Epithelial cell of esophagus (primary cell): ENCODE data around the gene MACROD2.

Source experiments
- DNase-seq: peaks from one replicate; pipeline ENCODE4 v3.0.0; 2010; ENCODE audit warnings: low read depth
- H3K4me3 ChIP-seq: 2 replicates; pipeline ENCODE4 v1.5.1; 2011; ENCODE audit warnings: mild to moderate bottlenecking, low read length, control low read depth
- CTCF ChIP-seq: IDR thresholded peaks from 2 replicates; pipeline ENCODE4 v1.5.1; 2011; ENCODE audit warnings: low read depth, mild to moderate bottlenecking, low read length, control low read depth, inconsistent platforms; ENCODE audit not compliant: insufficient read depth; ENCODE audit errors: missing control alignments

The MACROD2 gene

GRCh38 chr20:15924556-15924955 lies 1929.2 kb downstream of the MACROD2 start:
- H3K4me3 ChIP-seq = no peak overlapping the region
- no peak for DNase-seq
- no peak for TF ChIP-seq CTCF

GRCh38 chr20:15925376-15925775 lies 1930.1 kb downstream of the MACROD2 start:
- DNase-seq = no peak
- H3K4me3 ChIP-seq = no peak overlapping the region
- no peak for TF ChIP-seq CTCF

GRCh38 chr20:15927893-15928650 lies 1932.8 kb downstream of the MACROD2 start:
- no peak overlapping the region for H3K4me3 ChIP-seq
- TF ChIP-seq CTCF = no peak
- no peak for DNase-seq

- no peak for DNase-seq
- TF ChIP-seq CTCF = no peak
- H3K4me3 ChIP-seq = no peak overlapping the region
Observed at GRCh38 chr20:15928946-15929345, 1933.6 kb downstream of the MACROD2 start.

GRCh38 chr20:15930311-15931305 lies 1935.3 kb downstream of the MACROD2 start:
- peak; percentile 59 for DNase-seq
- no peak overlapping the region for H3K4me3 ChIP-seq
- TF ChIP-seq CTCF = peak; percentile 77

- DNase-seq = no peak
- H3K4me3 ChIP-seq = no peak overlapping the region
- TF ChIP-seq CTCF = no peak
Observed at GRCh38 chr20:15931897-15932296, 1936.6 kb downstream of the MACROD2 start.
